SK-N-SH (cell line): Measurements from ENCODE around the gene WASHC1.
"Not testable (repeated sequence)": the region's sequence is repeated elsewhere in the genome, so short reads cannot be mapped to it uniquely, and the experiment has no call there.

ENCODE experiments used
- CHD2 ChIP-seq: fragments of 150-350 bp; IDR thresholded peaks from 2 replicates; pipeline ENCODE4 v1.6.1; 2018; ENCODE audit warnings: low read length; ENCODE audit not compliant: partially characterized antibody
- EP300 ChIP-seq, 2 experiments: IDR thresholded peaks; 2 replicates each; pipeline versions ENCODE4 v1.4.0 to v1.6.1; 2012; ENCODE audit warnings: borderline replicate concordance in 1 of 2, low read depth in 1 of 2, low read length in 1 of 2
- EZH2phosphoT487 ChIP-seq: fragments of 200-600 bp; sonication (generic); IDR thresholded peaks from 2 replicates; pipeline ENCODE4 v1.6.1; 2017; ENCODE audit warnings: low read depth, mixed run types, mild to moderate bottlenecking, antibody characterized with exemption, moderate library complexity, borderline replicate concordance
- NFIC ChIP-seq: IDR thresholded peaks from 2 replicates; pipeline ENCODE4 v1.4.0; 2012; ENCODE audit warnings: borderline replicate concordance
- POLR2AphosphoS5 ChIP-seq: IDR thresholded peaks from 2 replicates; pipeline ENCODE4 v1.6.1; 2012; ENCODE audit warnings: low read depth, low read length
- RCOR1 ChIP-seq: fragments of 150-350 bp; IDR thresholded peaks from 2 replicates; pipeline ENCODE4 v1.6.1; 2017; ENCODE audit warnings: antibody characterized with exemption, low read length
- TCF12 ChIP-seq: IDR thresholded peaks from 2 replicates; pipeline ENCODE4 v1.4.0; 2012
- TF ChIP-seq, protein P1 (sequence below): IDR thresholded peaks from 2 replicates; pipeline ENCODE4 v1.4.0; 2012; ENCODE audit warnings: low read depth, borderline replicate concordance
- TF ChIP-seq, protein P2 (sequence below): fragments of 200-600 bp; sonication (generic); IDR thresholded peaks from 2 replicates; pipeline ENCODE4 v1.6.1; 2017; ENCODE audit warnings: antibody characterized with exemption, mild to moderate bottlenecking, moderate library complexity
- TF ChIP-seq, protein P3 (sequence below): IDR thresholded peaks from 2 replicates; pipeline ENCODE4; 2012
- TF ChIP-seq, protein P4 (sequence below): IDR thresholded peaks from 2 replicates; pipeline ENCODE4 v1.4.0; 2012; ENCODE audit warnings: low read depth

DNA sequence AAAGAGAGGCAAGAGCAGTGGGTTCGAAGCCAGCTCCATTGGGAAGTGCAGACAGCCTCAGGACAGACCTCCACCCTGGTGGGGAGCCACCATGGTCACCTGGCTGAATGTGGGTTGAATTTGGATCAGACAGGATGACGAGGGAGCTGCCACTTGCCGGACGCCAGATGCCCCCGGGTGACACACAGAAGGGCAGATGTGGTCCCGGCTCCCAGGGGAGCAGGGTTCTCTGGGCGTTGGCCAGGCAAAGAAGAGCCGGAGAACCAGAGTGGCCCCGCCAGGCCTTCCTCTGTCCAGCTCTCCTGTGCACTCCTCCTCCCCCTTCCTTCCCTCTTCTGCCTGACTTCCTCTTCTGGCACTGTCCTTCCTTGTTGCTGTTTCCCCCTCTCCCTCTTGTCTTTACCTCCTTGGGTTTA is 12.0 kb upstream of the WASHC1 start:
- TF ChIP-seq CHD2; RCOR1; EP300 (IDR thresholded peaks at IDR 0.05; ENCODE audit: borderline replicate concordance in 1 of 2, low read depth in 1 of 2, low read length in 1 of 2); NFIC; TCF12; POLR2AphosphoS5; EZH2phosphoT487: not testable (repeated sequence)
- TF ChIP-seq, protein P1, sequence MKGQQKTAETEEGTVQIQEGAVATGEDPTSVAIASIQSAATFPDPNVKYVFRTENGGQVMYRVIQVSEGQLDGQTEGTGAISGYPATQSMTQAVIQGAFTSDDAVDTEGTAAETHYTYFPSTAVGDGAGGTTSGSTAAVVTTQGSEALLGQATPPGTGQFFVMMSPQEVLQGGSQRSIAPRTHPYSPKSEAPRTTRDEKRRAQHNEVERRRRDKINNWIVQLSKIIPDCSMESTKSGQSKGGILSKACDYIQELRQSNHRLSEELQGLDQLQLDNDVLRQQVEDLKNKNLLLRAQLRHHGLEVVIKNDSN = not testable (repeated sequence)
- TF ChIP-seq, protein P2, sequence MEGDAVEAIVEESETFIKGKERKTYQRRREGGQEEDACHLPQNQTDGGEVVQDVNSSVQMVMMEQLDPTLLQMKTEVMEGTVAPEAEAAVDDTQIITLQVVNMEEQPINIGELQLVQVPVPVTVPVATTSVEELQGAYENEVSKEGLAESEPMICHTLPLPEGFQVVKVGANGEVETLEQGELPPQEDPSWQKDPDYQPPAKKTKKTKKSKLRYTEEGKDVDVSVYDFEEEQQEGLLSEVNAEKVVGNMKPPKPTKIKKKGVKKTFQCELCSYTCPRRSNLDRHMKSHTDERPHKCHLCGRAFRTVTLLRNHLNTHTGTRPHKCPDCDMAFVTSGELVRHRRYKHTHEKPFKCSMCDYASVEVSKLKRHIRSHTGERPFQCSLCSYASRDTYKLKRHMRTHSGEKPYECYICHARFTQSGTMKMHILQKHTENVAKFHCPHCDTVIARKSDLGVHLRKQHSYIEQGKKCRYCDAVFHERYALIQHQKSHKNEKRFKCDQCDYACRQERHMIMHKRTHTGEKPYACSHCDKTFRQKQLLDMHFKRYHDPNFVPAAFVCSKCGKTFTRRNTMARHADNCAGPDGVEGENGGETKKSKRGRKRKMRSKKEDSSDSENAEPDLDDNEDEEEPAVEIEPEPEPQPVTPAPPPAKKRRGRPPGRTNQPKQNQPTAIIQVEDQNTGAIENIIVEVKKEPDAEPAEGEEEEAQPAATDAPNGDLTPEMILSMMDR = not testable (repeated sequence)
- TF ChIP-seq, protein P3, sequence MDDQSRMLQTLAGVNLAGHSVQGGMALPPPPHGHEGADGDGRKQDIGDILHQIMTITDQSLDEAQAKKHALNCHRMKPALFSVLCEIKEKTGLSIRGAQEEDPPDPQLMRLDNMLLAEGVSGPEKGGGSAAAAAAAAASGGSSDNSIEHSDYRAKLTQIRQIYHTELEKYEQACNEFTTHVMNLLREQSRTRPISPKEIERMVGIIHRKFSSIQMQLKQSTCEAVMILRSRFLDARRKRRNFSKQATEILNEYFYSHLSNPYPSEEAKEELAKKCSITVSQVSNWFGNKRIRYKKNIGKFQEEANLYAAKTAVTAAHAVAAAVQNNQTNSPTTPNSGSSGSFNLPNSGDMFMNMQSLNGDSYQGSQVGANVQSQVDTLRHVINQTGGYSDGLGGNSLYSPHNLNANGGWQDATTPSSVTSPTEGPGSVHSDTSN = not testable (repeated sequence)
- TF ChIP-seq, protein P4, sequence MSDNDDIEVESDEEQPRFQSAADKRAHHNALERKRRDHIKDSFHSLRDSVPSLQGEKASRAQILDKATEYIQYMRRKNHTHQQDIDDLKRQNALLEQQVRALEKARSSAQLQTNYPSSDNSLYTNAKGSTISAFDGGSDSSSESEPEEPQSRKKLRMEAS = not testable (repeated sequence)
